Upper lobe of right lung (tissue), 1 donor: Measurements from ENCODE around the gene RNU11. TPM values are rescaled to one million over a fixed set of nuclear protein-coding genes. Genes with fewer than 3 reads are reported as not detected.

Experiments
- ATAC-seq: fragments of 200-7000 bp; cut with Tn5 transposase; one replicate; pipeline ENCODE4 v1.9.1; 2020; ENCODE audit warnings: mild to moderate bottlenecking, moderate library complexity
- DNase-seq: peaks from one replicate; pipeline ENCODE4 v3.0.0-alpha.2; 2020
- H3K27ac ChIP-seq: fragments of 200-600 bp; one replicate; pipeline ENCODE4 v1.8.0; 2022
- H3K27me3 ChIP-seq: fragments of 200-600 bp; one replicate; pipeline ENCODE4 v1.8.0; 2022; ENCODE audit warnings: mild to moderate bottlenecking
- H3K36me3 ChIP-seq: fragments of 200-600 bp; one replicate; pipeline ENCODE4 v1.8.0; 2022
- H3K4me1 ChIP-seq: fragments of 200-600 bp; one replicate; pipeline ENCODE4 v1.8.0; 2022
- H3K4me3 ChIP-seq: fragments of 200-600 bp; one replicate; pipeline ENCODE4 v1.8.0; 2022; ENCODE audit warnings: mild to moderate bottlenecking
- H3K9me3 ChIP-seq: fragments of 200-600 bp; one replicate; pipeline ENCODE4 v1.8.0; 2022
- CTCF ChIP-seq: fragments of 200-600 bp; IDR thresholded peaks from one replicate; pipeline ENCODE4 v1.8.0; 2022; ENCODE audit warnings: antibody characterized with exemption
- intact Hi-C: fragments of 100-400 bp; cut with DNase I; formaldehyde crosslinking; loops from one replicate; pipeline ENCODE4 v1.11.0; 2022
- total RNA-seq: library from RNA; stranded (reverse); fragmentation: NEBNext Ultra II Directional; extraction: Animal tissue kit (Norgen Biotek cat#: 25700); gene quantifications from one replicate; pipeline ENCODE4 v1.2.1, GENCODE V29; 2021
- donor health status: DM: no; HTN: yes; CAD: no; lungs with severe emphysema.

RNU11 gene
- total RNA-seq, 1 donor from 2014 or later, result not detected

- Histone ChIP-seq H3K27me3 (no peaks in the 10 kb centered on the region), H3K4me3 (no peak overlapping the region), H3K36me3 (peaks cover 95% of the 10 kb centered on the region), H3K4me1 (no peaks in the 10 kb centered on the region), H3K9me3 (no peaks in the 10 kb centered on the region), H3K27ac (no peak overlapping the region)
- intact Hi-C loops, result no loop called here
- DNase-seq (no peak), ATAC-seq (no peak)
- no peak for TF ChIP-seq CTCF
Observed at GRCh38 chr1:28606771-28607170, 41.6 kb upstream of the RNU11 start.

GRCh38 chr1:28613175-28613574 is 35.2 kb upstream of the RNU11 start:
- Histone ChIP-seq H3K4me3 (no peak overlapping the region), H3K4me1 (no peaks in the 10 kb centered on the region), H3K9me3 (no peaks in the 10 kb centered on the region), H3K27ac (no peak overlapping the region), H3K27me3 (no peaks in the 10 kb centered on the region), H3K36me3 (peaks cover 86% of the 10 kb centered on the region)
- intact Hi-C loops, result no loop called here
- no peak for ATAC-seq
- no peak for DNase-seq
- no peak for TF ChIP-seq CTCF

DNA sequence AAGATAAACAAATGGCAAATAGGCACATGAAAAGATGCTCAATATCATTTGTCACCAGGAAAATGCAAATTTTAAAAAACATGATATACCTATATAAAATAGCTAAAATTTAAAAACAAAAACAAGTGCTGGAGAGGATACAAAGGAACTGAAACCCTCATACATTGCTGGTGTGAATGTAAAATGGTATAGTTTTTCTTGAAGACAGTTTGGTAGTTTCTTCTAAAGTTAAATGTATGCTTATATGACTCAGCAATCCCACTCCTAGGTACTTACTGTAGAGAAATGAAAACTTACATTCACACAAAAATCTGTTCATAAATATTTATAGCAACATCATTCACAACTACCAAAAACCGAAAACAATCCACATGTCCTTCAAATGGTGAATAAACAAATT is 16.7 kb upstream of the RNU11 start:
- no peaks in the 10 kb centered on the region for H3K27me3 ChIP-seq
- ATAC-seq, result no peak
- H3K4me1 ChIP-seq, result no peaks in the 10 kb centered on the region

GRCh38 chr1:28632560-28632959 is 15.8 kb upstream of the RNU11 start:
- TF ChIP-seq CTCF, result no peak
- DNase-seq (no peak), ATAC-seq (no peak)
- Histone ChIP-seq H3K9me3 (no peaks in the 10 kb centered on the region), H3K4me3 (no peak overlapping the region), H3K36me3 (no peaks in the 10 kb centered on the region), H3K4me1 (no peaks in the 10 kb centered on the region), H3K27ac (no peak overlapping the region), H3K27me3 (no peaks in the 10 kb centered on the region)
- intact Hi-C loops, result no loop called here

More for the DNA sequence above, 16.7 kb upstream of the RNU11 start:
- no peak for TF ChIP-seq CTCF
- no peak for DNase-seq
- intact Hi-C loops, result no loop called here
- Histone ChIP-seq H3K9me3 (no peaks in the 10 kb centered on the region), H3K27ac (no peak overlapping the region), H3K36me3 (no peaks in the 10 kb centered on the region), H3K4me3 (no peak overlapping the region)

DNA sequence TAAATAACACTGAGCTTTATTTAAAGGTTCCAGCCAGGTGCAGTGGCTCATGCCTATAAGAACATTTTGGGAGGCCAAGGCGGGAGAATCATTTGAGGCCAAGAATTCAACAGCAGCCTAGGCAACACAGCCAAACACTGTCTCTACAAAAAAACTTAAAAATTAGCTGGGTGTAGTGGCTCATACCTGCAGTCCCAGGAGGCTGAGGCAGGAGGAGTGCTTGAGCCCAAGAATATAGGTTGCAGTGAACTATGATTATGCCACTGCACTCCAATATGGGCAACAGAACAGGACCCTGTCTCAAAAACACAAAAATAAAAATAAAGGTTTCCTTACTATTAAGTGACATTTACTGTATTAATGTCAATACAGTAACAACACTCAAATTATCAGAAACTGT is 7.6 kb upstream of the RNU11 start:
- intact Hi-C loops, result loop anchor here (10.0 kb wide), 1 partner anchor 94 kb away; the partner anchor contains the start of gene YTHDF2
- DNase-seq (no peak), ATAC-seq (no peak)
- Histone ChIP-seq H3K4me3 (no peak overlapping the region), H3K4me1 (peaks cover 23% of the 10 kb centered on the region), H3K27me3 (no peaks in the 10 kb centered on the region), H3K27ac (no peak overlapping the region), H3K9me3 (no peaks in the 10 kb centered on the region), H3K36me3 (no peaks in the 10 kb centered on the region)
- TF ChIP-seq CTCF, result no peak
